T47D (cell line): ENCODE data around the gene GMDS.

Source experiments
- DNase-seq, 2 experiments: peaks; one replicate each; pipeline versions ENCODE4 v3.0.0 to v3.0.0-alpha.2; 2011 to 2012; ENCODE audit warnings: low read depth in 1 of 2, low spot score in 1 of 2
- JUND ChIP-seq: IDR thresholded peaks from 2 replicates; pipeline ENCODE4 v1.6.1; 2012; ENCODE audit warnings: low read depth
- in situ Hi-C: cut with HindIII; loops from 2 replicates; pipeline ENCODE4 v1.10.0; 2016; ENCODE audit warnings: low sequenced_read_pairs, low pct_unique_long_range_greater_than_20kb

The GMDS gene

GRCh38 chr6:1947922-1948321 is 297.5 kb downstream of the GMDS start:
- no peak for TF ChIP-seq JUND
- in situ Hi-C loops, result no loop called here
- no peak for DNase-seq

DNA sequence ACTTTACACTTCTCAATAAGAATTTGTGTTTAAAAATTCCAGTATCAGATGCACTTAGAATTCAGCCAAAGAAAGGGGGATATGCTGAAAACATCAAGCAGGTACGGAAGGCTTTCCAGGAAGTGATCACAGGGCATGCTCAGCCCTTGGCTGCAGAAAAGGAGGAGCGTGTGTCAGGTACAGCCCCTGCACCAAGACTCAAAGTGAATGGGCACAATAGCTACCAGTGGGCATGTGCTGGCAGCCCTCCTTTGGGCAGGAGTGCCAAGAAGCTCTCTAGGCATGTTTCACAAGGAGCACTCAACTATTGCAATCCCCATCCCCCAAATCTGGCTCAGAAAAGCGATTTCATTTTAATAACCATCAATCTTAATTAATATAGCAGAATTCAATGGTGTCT is 298.8 kb downstream of the GMDS start:
- DNase-seq, result no peak
- TF ChIP-seq JUND, result no peak
- in situ Hi-C loops, result no loop called here

DNA sequence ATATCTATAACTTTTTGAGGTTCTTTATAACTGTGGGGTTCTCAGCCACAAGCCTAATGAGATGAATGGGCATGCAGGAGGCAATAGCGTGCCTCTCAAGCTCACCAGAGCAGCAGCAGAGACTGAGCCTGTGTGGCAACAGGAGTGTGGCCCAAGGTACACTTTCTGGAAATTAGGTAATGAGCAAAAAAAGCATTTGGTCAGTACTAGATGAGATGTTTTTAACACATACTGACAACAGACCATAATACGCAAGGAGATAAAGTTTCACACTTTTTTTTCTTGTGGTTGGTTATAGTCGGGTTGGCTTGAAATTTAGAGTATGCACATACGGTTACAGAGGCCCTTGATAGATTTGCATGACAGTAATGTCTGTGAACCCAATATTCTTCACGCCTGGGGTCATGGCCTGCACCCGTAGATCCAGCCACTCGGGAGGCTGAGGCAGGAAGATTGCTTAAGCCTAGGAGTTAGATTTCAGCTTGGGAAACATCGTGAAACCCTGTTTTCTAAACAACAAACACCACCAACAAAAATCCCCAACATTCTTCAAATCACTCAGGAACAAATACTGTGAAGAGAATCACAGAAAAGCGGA is 300.1 kb downstream of the GMDS start:
- no peak for TF ChIP-seq JUND
- DNase-seq, result no peak
- in situ Hi-C loops, result no loop called here

- in situ Hi-C loops, result no loop called here
- no peak for DNase-seq
- TF ChIP-seq JUND, result no peak
Measured at GRCh38 chr6:1942834-1943233, 302.6 kb downstream of the GMDS start.

GRCh38 chr6:1941534-1941933 is 303.9 kb downstream of the GMDS start:
- TF ChIP-seq JUND, result no peak
- in situ Hi-C loops, result no loop called here
- no peak for DNase-seq

GRCh38 chr6:1940381-1940780 is 305.0 kb downstream of the GMDS start:
- TF ChIP-seq JUND, result no peak
- DNase-seq, result no peak
- in situ Hi-C loops, result no loop called here

DNA sequence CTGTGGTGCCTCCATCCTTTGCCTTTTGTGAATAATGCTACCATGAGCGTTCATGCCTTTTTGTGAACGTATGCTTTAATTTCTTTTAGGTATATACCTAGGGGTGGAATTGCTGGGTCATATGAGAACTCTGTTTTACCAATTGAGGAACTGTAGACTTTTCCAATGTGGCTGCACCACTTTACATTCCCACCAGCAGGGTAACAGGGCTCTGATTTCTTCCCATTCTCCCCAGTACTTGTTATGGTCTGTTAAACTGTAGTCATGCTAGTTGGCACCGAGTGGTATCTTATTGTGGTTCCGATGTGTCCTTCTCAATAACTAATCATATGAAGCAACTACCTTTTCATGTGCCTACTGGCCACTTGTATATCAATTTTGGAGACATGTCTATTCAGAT is 312.1 kb downstream of the GMDS start:
- no peak for TF ChIP-seq JUND
- in situ Hi-C loops, result no loop called here
- DNase-seq, result no peak

DNA sequence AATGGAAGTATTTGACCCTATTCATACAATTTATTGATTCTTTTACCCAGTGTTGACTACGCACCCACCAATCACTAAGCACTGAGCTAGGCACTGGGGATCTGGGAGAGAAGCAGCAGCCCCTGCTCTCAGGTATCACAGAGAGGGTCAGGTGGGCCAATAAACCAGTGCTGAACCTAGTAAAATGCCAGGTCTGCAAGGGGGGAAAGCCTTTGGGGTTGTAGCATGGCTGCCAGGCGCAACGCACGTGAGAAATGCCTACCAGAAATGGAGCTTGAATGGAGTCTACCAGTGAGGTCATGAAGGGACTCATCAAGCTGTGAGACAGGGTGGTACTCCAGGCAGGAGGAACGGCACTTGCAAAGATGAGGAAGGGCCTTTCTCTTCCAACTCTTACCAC is 313.6 kb downstream of the GMDS start:
- in situ Hi-C loops, result no loop called here
- no peak for TF ChIP-seq JUND
- DNase-seq, result no peak

DNA sequence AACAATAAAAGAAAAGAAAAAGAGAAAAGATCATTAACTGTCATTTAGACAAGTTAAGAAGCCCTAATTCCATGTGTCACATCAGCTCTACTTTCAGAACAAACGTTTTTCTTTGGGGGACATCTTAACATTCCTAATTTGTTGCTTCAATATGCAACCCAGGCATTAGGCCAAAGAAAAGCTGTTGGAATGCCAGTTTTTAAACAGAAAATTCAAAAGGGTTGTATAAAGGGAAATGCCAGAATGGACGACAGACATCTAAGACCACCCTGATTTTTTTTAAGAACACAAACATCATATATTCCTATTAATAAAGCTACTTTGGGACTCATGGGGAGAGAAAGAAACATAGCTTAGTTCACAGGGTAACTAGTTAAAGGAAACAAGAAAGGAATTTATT is 315.0 kb downstream of the GMDS start:
- TF ChIP-seq JUND, result no peak
- in situ Hi-C loops, result no loop called here
- no peak for DNase-seq

GRCh38 chr6:1929931-1930330 is 315.5 kb downstream of the GMDS start:
- DNase-seq, result no peak
- in situ Hi-C loops, result no loop called here
- no peak for TF ChIP-seq JUND

DNA sequence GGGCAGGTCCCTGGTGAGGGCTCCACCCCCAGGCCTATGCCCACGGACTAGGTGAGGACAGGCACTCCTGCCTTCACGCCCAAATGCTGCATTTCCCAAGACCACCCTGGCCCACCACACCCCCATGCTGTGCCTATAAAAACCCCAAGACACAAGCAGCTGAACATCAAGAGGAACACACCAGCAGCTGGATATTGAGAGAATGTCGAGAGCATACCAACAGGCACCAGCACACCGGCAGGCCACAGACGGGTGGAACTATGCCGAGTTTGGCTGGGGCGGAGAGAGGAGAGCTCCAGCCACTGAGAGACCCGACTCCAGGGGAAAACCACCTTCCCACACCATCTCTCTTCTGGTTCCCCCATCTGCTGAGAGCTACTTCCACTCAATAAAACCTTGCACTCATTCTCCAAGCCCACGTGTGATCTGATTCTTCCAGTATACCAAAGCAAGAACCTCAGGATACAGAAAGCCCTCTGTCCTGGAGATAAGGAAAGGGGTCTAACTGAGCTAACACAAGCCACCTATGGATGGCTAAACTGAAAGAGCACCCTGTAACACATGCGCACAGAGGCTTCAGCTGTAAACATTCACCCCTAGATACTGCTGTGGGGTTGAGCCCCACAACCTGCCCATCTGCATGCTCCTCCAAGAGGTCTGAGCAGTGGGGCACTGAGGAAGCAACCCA is 319.5 kb downstream of the GMDS start:
- no peak for DNase-seq
- no peak for TF ChIP-seq JUND
- in situ Hi-C loops, result no loop called here

DNA sequence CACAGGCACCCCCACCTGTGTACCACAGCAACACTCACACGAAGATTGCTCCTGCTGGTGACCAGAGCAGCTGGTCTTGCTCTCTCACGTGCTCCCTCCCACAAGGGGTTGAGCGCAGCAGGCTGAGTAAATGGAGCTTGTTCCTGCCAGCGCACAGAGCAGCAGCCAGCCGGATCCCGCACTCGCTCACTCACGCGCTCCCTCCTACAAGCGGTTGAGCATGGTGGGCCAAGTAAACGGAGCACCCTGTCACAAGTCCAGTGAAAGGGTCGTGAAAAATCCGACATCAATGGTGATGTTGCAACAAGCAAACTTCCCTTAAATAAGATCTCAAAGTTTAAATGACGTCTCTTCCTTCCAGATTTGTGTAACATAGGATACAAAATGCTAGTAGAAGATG is 322.0 kb downstream of the GMDS start:
- no peak for TF ChIP-seq JUND
- in situ Hi-C loops, result no loop called here
- DNase-seq, result no peak

DNA sequence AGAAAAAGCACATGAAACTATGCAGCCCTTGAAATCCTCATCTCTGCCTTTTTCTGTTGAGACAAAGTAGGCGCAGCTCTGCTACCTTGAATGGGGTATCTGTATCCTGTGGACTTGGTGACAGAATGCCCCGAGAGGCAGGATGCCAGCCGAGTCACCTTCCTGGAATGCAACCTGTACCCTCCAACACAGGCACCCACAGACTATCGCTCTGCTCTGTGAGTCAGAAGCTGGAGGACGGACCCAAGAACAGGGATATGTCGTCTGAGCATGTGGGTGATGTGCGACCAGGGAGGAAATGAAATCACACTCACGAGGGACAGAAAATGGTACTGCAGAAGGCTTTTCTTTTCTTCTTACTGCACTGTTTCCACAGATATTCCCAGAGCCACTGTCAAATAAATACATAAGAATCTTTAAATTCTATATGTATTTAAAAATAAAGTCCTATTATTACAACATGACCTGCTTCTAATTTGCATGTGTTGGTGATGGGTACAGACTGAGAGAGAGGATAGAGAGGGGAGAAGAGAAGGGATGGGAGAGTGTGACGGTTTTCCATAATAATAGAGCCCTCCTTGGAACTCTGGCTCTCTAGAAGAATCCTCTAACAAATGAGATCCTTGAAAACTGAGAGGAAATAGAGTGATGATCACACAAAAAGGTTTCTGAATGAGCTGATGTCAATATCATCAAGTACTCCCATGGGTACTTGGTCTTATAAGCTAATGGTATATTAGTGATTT is 327.6 kb downstream of the GMDS start:
- no peak for DNase-seq

More for the DNA sequence above, 327.6 kb downstream of the GMDS start:
- in situ Hi-C loops, result no loop called here
- no peak for TF ChIP-seq JUND
